Subcutaneous adipose tissue (tissue), 4 donors: ENCODE results near the gene GBF1. TPM values are rescaled to one million over a fixed set of nuclear protein-coding genes. Genes with fewer than 3 reads are reported as not detected.

Experiments used
- CTCF ChIP-seq: fragments of 450-650 bp; IDR thresholded peaks from one replicate; pipeline ENCODE4 v1.5.1; 2016; ENCODE audit warnings: low read depth, mild to moderate bottlenecking, control low read depth, antibody characterized with exemption, moderate library complexity
- total RNA-seq, 4 donors: library from RNA; depleted of rRNA; stranded (reverse); fragments of >200 nt; gene quantifications; one replicate each; pipeline ENCODE4 v1.1.0, GENCODE V29; 2016

Gene GBF1
- total RNA-seq, 4 donors from 2014 or later: 21.6 to 34.3 (median 24.0) TPM

GRCh38 chr10:102234888-102235597 is 10.3 kb upstream of the GBF1 start:
- TF ChIP-seq CTCF: no peak

GRCh38 chr10:102235598-102235920 is 9.8 kb upstream of the GBF1 start:
- no peak for TF ChIP-seq CTCF

GRCh38 chr10:102236006-102236405 is 9.3 kb upstream of the GBF1 start:
- no peak for TF ChIP-seq CTCF

GRCh38 chr10:102237711-102238252 is 7.5 kb upstream of the GBF1 start:
- no peak for TF ChIP-seq CTCF

- no peak for TF ChIP-seq CTCF
Observed at GRCh38 chr10:102240467-102241031, 4.8 kb upstream of the GBF1 start.

GRCh38 chr10:102241032-102241443 is 4.3 kb upstream of the GBF1 start:
- no peak for TF ChIP-seq CTCF

- no peak for TF ChIP-seq CTCF
Observed at GRCh38 chr10:102241444-102242117, 3.8 kb upstream of the GBF1 start, which contains the start of gene PITX3. Gene PITX3, minus strand, starts transcription at chr10:102241512. Its CDS starts 9,432 bp downstream, at chr10:102232080.
